CD14-positive monocyte (primary cell): ENCODE results near the gene PTPN2. TPM values are rescaled to one million over a fixed set of nuclear protein-coding genes. Genes with fewer than 3 reads are reported as not detected.

Experiments used
- DNase-seq, 3 donors: peaks; one replicate each; pipeline ENCODE4 v3.0.0-alpha.2; 2011 to 2022
- H2AFZ ChIP-seq: 2 replicates; pipeline ENCODE4 v1.6.0; 2012; ENCODE audit warnings: mild to moderate bottlenecking, low read depth, low read length, inconsistent platforms; ENCODE audit not compliant: insufficient read depth, poor library complexity, severe bottlenecking
- H3K27ac ChIP-seq, 2 donors: 1 replicate in 1 of 2; 2 replicates in 1 of 2; pipeline ENCODE4 v1.5.1; 2012 to 2013; ENCODE audit warnings: low read length in 2 of 2, control low read depth in 1 of 2, inconsistent platforms in 1 of 2, low read depth in 1 of 2, mild to moderate bottlenecking in 1 of 2
- H3K27me3 ChIP-seq, 2 donors: one replicate each; pipeline versions ENCODE4 v1.6.0 to v1.6.1; 2011 to 2013; ENCODE audit warnings: low read length in 2 of 2; ENCODE audit not compliant: control insufficient read depth in 2 of 2, insufficient read depth in 2 of 2
- H3K36me3 ChIP-seq, 2 donors: replicated peaks in 1 of 2; 1 replicate in 1 of 2; 2 replicates in 1 of 2; pipeline versions ENCODE4 v1.5.1 to v1.6.1; 2012 to 2013; ENCODE audit warnings: low read length in 2 of 2, control low read depth in 1 of 2, inconsistent platforms in 1 of 2, mild to moderate bottlenecking in 1 of 2; ENCODE audit not compliant: insufficient read depth in 2 of 2, control insufficient read depth in 1 of 2
- H3K4me1 ChIP-seq, 2 donors: 1 replicate in 1 of 2; 2 replicates in 1 of 2; pipeline versions ENCODE4 v1.5.1 to v1.6.1; 2012 to 2013; ENCODE audit warnings: low read length in 2 of 2, control low read depth in 1 of 2, inconsistent platforms in 1 of 2, mild to moderate bottlenecking in 1 of 2, moderate library complexity in 1 of 2; ENCODE audit not compliant: insufficient read depth in 2 of 2, control insufficient read depth in 1 of 2
- H3K4me2 ChIP-seq: replicated peaks from 2 replicates; pipeline ENCODE3; 2012; ENCODE audit warnings: low read length, moderate library complexity, mild to moderate bottlenecking; ENCODE audit not compliant: poor library complexity, severe bottlenecking; ENCODE audit errors: extremely low read depth
- H3K4me3 ChIP-seq, 3 experiments: fragments of 200-600 bp in 1 of 3; sonication (generic) in 1 of 3; replicated peaks in 1 of 3; 1 replicate in 2 of 3; 2 replicates in 1 of 3; pipeline ENCODE4 v1.5.1; 2011 to 2013; ENCODE audit warnings: low read length in 3 of 3, mild to moderate bottlenecking in 3 of 3, control low read depth in 2 of 3, low read depth in 2 of 3, inconsistent platforms in 1 of 3, moderate library complexity in 1 of 3
- H3K79me2 ChIP-seq: 2 replicates; pipeline ENCODE4 v1.6.0; 2012; ENCODE audit warnings: mild to moderate bottlenecking, control low read depth, inconsistent platforms, low read length, moderate library complexity; ENCODE audit not compliant: insufficient read depth
- H3K9ac ChIP-seq: 2 replicates; pipeline ENCODE4 v1.6.0; 2017; ENCODE audit warnings: low read length, mild to moderate bottlenecking; ENCODE audit not compliant: insufficient read depth, poor library complexity, severe bottlenecking
- H3K9me3 ChIP-seq, 2 donors: replicated peaks in 1 of 2; 1 replicate in 1 of 2; 2 replicates in 1 of 2; pipeline versions ENCODE4 v1.5.1 to v1.6.1; 2012 to 2013; ENCODE audit warnings: low read length in 2 of 2, control low read depth in 1 of 2; ENCODE audit not compliant: control insufficient read depth in 1 of 2, insufficient read depth in 1 of 2
- H4K20me1 ChIP-seq: 2 replicates; pipeline ENCODE4 v1.6.0; 2012; ENCODE audit warnings: mild to moderate bottlenecking, low read length, control low read depth, moderate library complexity; ENCODE audit not compliant: insufficient read depth
- H3K27ac Mint-ChIP-seq, 7 donors: one replicate each; pipeline ENCODE4 v1.8.0; 2020; ENCODE audit warnings: mild to moderate bottlenecking in 7 of 7, mixed read lengths in 7 of 7, moderate library complexity in 6 of 7, inconsistent platforms in 2 of 7
- H3K27me3 Mint-ChIP-seq, 3 donors: one replicate each; pipeline ENCODE4 v1.8.0; 2021 to 2022; ENCODE audit warnings: low read depth in 3 of 3, mild to moderate bottlenecking in 3 of 3, mixed read lengths in 3 of 3, moderate library complexity in 3 of 3, inconsistent platforms in 1 of 3
- H3K36me3 Mint-ChIP-seq, 2 donors: one replicate each; pipeline ENCODE4 v1.8.0; 2020; ENCODE audit warnings: mixed read lengths in 2 of 2, inconsistent platforms in 1 of 2, mild to moderate bottlenecking in 1 of 2
- H3K4me1 Mint-ChIP-seq: one replicate; pipeline ENCODE4 v1.8.0; 2020; ENCODE audit warnings: mild to moderate bottlenecking, mixed read lengths
- H3K4me3 Mint-ChIP-seq, 2 donors: one replicate each; pipeline ENCODE4 v1.8.0; 2020; ENCODE audit warnings: mild to moderate bottlenecking in 2 of 2, mixed read lengths in 2 of 2, moderate library complexity in 1 of 2
- H3K9me3 Mint-ChIP-seq, 7 donors: one replicate each; pipeline ENCODE4 v1.8.0; 2020 to 2022; ENCODE audit warnings: mixed read lengths in 7 of 7, mild to moderate bottlenecking in 6 of 7, moderate library complexity in 6 of 7, inconsistent platforms in 2 of 7
- CTCF ChIP-seq: fragments of 200-600 bp; IDR thresholded peaks from one replicate; pipeline ENCODE4 v1.8.0; 2022; ENCODE audit warnings: antibody characterized with exemption, mild to moderate bottlenecking
- WGBS: methylation state at CpG from one replicate; pipeline ENCODE4 v1.1.5; 2013; ENCODE audit warnings: missing lambda C conversion rate; ENCODE audit not compliant: insufficient coverage; 5-methylcytosine and 5-hydroxymethylcytosine counted together
- intact Hi-C, 2 donors: fragments of 100-400 bp; cut with micrococcal nuclease; formaldehyde crosslinking; loops; one replicate each; pipeline versions ENCODE4 v1.15.0 to v1.15.1; 2023
- polyA plus RNA-seq, 3 donors: library from polyadenylated mRNA; depleted of rRNA in 1 of 3; unstranded in 2 of 3; stranded (reverse) in 1 of 3; fragments of 300-500 nt in 2 of 3; fragments of >200 nt in 1 of 3; fragmentation: Illumina TruSeq in 2 of 3; gene quantifications; 1 replicate in 2 of 3; 2 replicates in 1 of 3; pipeline ENCODE4 v1.2.3, GENCODE V29; 2012 to 2021

Gene PTPN2
- polyA plus RNA-seq, 3 donors, result 55.6 to 108 (median 78.4) TPM

GRCh38 chr18:12849548-12849947 is 34.5 kb downstream of the PTPN2 start:
- Histone ChIP-seq H4K20me1 (peaks cover 24% of the 10 kb centered on the region), H3K9ac (no peak overlapping the region), H3K27me3 (no peaks in the 10 kb centered on the region), H3K4me2 (no peak overlapping the region), H3K27ac (peak overlapping the region in 1 of 2 donors; percentile 16), H2AFZ (no peak overlapping the region), H3K4me1 (no peaks in the 10 kb centered on the region), H3K36me3 (peaks cover 6 to 50% of the 10 kb centered on the region in 2 donors), H3K79me2 (peaks cover 87% of the 10 kb centered on the region), H3K9me3 (no peaks in the 10 kb centered on the region), H3K4me3 (no peak overlapping the region)
- no peaks in the 10 kb centered on the region for H3K27me3 Mint-ChIP-seq
- no CpG with 5 or more reads among the region's 2 CpGs for WGBS
- DNase-seq, result no peak
- TF ChIP-seq CTCF, result no peak
- H3K27ac Mint-ChIP-seq, result no peak overlapping the region
- peaks cover 11% of the 10 kb centered on the region for H3K4me1 Mint-ChIP-seq
- intact Hi-C loops, result no loop called here
- H3K36me3 Mint-ChIP-seq, result peaks cover 34 to 51% of the 10 kb centered on the region in 2 donors
- H3K4me3 Mint-ChIP-seq, result no peak overlapping the region
- no peaks in the 10 kb centered on the region for H3K9me3 Mint-ChIP-seq

- H3K27me3 ChIP-seq, result no peaks in the 10 kb centered on the region
- TF ChIP-seq CTCF, result no peak
- no peak overlapping the region for H3K4me2 ChIP-seq
- H3K9me3 ChIP-seq, result no peaks in the 10 kb centered on the region
- peaks cover 87% of the 10 kb centered on the region for H3K79me2 ChIP-seq
- no peak overlapping the region for H3K9ac ChIP-seq
- H3K9me3 Mint-ChIP-seq, result no peaks in the 10 kb centered on the region
- H3K27ac ChIP-seq, result peak overlapping the region in 1 of 2 donors; percentile 5
- no peak overlapping the region for H3K4me3 ChIP-seq
- peak overlapping the region in 2 of 7 donors; percentile 15 to 26 for H3K27ac Mint-ChIP-seq
- intact Hi-C loops, result no loop called here
- peaks cover 16% of the 10 kb centered on the region for H4K20me1 ChIP-seq
- peaks cover 26 to 42% of the 10 kb centered on the region in 2 donors for H3K36me3 Mint-ChIP-seq
- peaks cover 0 to 2% of the 10 kb centered on the region in 2 donors for H3K4me1 ChIP-seq
- no peak for DNase-seq
- peaks cover 4 to 38% of the 10 kb centered on the region in 2 donors for H3K36me3 ChIP-seq
- WGBS, result no CpG with 5 or more reads among the region's 1 CpG
- H3K4me1 Mint-ChIP-seq, result peaks cover 19% of the 10 kb centered on the region
- no peaks in the 10 kb centered on the region for H3K27me3 Mint-ChIP-seq
- no peak overlapping the region for H3K4me3 Mint-ChIP-seq
- H2AFZ ChIP-seq, result no peak overlapping the region
Observed at GRCh38 chr18:12848405-12848804, 35.6 kb downstream of the PTPN2 start.
